SK-N-MC (cell line): Measurements from ENCODE around the gene CENPT.
"Not testable (repeated sequence)": the region's sequence is repeated elsewhere in the genome, so short reads cannot be mapped to it uniquely, and the experiment has no call there.

Source experiments
- DNase-seq: peaks from one replicate; pipeline ENCODE4 v3.0.0-alpha.2; 2011; ENCODE audit warnings: low read depth, low spot score
- H3K27ac ChIP-seq: fragments of 200-600 bp; sonication (generic); 2 replicates; pipeline ENCODE4 v1.5.1; 2016; ENCODE audit warnings: mixed run types
- H3K36me3 ChIP-seq: fragments of 200-600 bp; sonication (generic); 2 replicates; pipeline ENCODE4 v1.6.1; 2017; ENCODE audit warnings: antibody characterized with exemption, low read length, mixed read lengths; ENCODE audit not compliant: insufficient read depth
- H3K4me3 ChIP-seq: fragments of 200-600 bp; sonication (generic); 2 replicates; pipeline ENCODE4 v1.5.1; 2016
- H3K9ac ChIP-seq: fragments of 200-600 bp; sonication (generic); 2 replicates; pipeline ENCODE4 v1.8.0; 2017; ENCODE audit warnings: mixed run types, mixed read lengths; ENCODE audit not compliant: insufficient read length
- H3K9me3 ChIP-seq: fragments of 200-600 bp; sonication (generic); 2 replicates; pipeline ENCODE4 v1.6.1; 2017; ENCODE audit warnings: low read depth, mild to moderate bottlenecking, antibody characterized with exemption, low read length, moderate library complexity, mixed read lengths
- EZH2 ChIP-seq: fragments of 200-600 bp; sonication (generic); IDR thresholded peaks from one replicate; pipeline ENCODE4 v1.6.1; 2017; ENCODE audit warnings: antibody characterized with exemption
- FOXP2 ChIP-seq: optimal IDR thresholded peaks from 2 replicates; pipeline ENCODE3; 2011; ENCODE audit warnings: mild to moderate bottlenecking, moderate library complexity; ENCODE audit not compliant: insufficient read depth; ENCODE audit errors: extremely low read length, control extremely low read depth
- POLR2AphosphoS5 ChIP-seq: IDR thresholded peaks from 2 replicates; pipeline ENCODE4 v1.6.1; 2012; ENCODE audit warnings: mild to moderate bottlenecking, low read depth, low read length, borderline replicate concordance

Gene CENPT

GRCh38 chr16:67841198-67841815 is 6.2 kb downstream of the CENPT start:
- TF ChIP-seq EZH2 (no peak), FOXP2 (no peak), POLR2AphosphoS5 (no peak)
- peak overlapping the region; percentile 90 for H3K4me3 ChIP-seq
- H3K9ac ChIP-seq: peak overlapping the region; percentile 57
- H3K27ac ChIP-seq: peak overlapping the region; percentile 98
- no peak for DNase-seq
- no peaks in the 10 kb centered on the region for H3K36me3 ChIP-seq
- H3K9me3 ChIP-seq: no peaks in the 10 kb centered on the region

GRCh38 chr16:67837811-67838210 is 9.7 kb downstream of the CENPT start:
- no peak for DNase-seq
- Histone ChIP-seq H3K9ac (no peak overlapping the region), H3K36me3 (no peaks in the 10 kb centered on the region), H3K9me3 (no peaks in the 10 kb centered on the region), H3K4me3 (no peak overlapping the region), H3K27ac (no peak overlapping the region)
- TF ChIP-seq POLR2AphosphoS5 (no peak), FOXP2 (no peak), EZH2 (no peak)

GRCh38 chr16:67837190-67837589 is 10.3 kb downstream of the CENPT start:
- not testable (repeated sequence) for H3K4me3 ChIP-seq, H3K27ac ChIP-seq, H3K36me3 ChIP-seq, H3K9ac ChIP-seq, DNase-seq, H3K9me3 ChIP-seq

GRCh38 chr16:67834242-67834614 is 13.3 kb downstream of the CENPT start:
- no peak overlapping the region for H3K9ac ChIP-seq
- peak overlapping the region; percentile 81 for H3K4me3 ChIP-seq
- no peak for DNase-seq
- no peaks in the 10 kb centered on the region for H3K9me3 ChIP-seq
- no peak overlapping the region for H3K27ac ChIP-seq
- H3K36me3 ChIP-seq: no peaks in the 10 kb centered on the region
- TF ChIP-seq POLR2AphosphoS5 (no peak), EZH2 (no peak), FOXP2 (no peak)

- Histone ChIP-seq H3K4me3 (peak overlapping the region; percentile 81), H3K27ac (no peak overlapping the region), H3K9me3 (no peaks in the 10 kb centered on the region), H3K9ac (peak overlapping the region; percentile 80), H3K36me3 (no peaks in the 10 kb centered on the region)
- TF ChIP-seq FOXP2 (no peak), POLR2AphosphoS5 (peak; percentile 71)
- DNase-seq: no peak
Measured at GRCh38 chr16:67833415-67834241, 13.9 kb downstream of the CENPT start.

- no peak for DNase-seq
- TF ChIP-seq FOXP2 (no peak), POLR2AphosphoS5 (no peak), EZH2 (no peak)
- peak overlapping the region; percentile 80 for H3K9ac ChIP-seq
- H3K27ac ChIP-seq: no peak overlapping the region
- H3K36me3 ChIP-seq: no peaks in the 10 kb centered on the region
- peak overlapping the region; percentile 81 for H3K4me3 ChIP-seq
- H3K9me3 ChIP-seq: no peaks in the 10 kb centered on the region
Measured at GRCh38 chr16:67833030-67833414, 14.5 kb downstream of the CENPT start.

GRCh38 chr16:67828651-67829050 is 18.8 kb downstream of the CENPT start:
- no peaks in the 10 kb centered on the region for H3K36me3 ChIP-seq
- no peak overlapping the region for H3K27ac ChIP-seq
- TF ChIP-seq POLR2AphosphoS5 (no peak), FOXP2 (no peak), EZH2 (no peak)
- H3K9ac ChIP-seq: no peak overlapping the region
- H3K4me3 ChIP-seq: no peak overlapping the region
- H3K9me3 ChIP-seq: no peaks in the 10 kb centered on the region
- DNase-seq: no peak

- no peaks in the 10 kb centered on the region for H3K9me3 ChIP-seq
- H3K27ac ChIP-seq: no peak overlapping the region
- H3K36me3 ChIP-seq: no peaks in the 10 kb centered on the region
Measured at GRCh38 chr16:67825906-67826305, 21.6 kb downstream of the CENPT start.

GRCh38 chr16:67825119-67825518 is 22.4 kb downstream of the CENPT start:
- TF ChIP-seq EZH2 (no peak), POLR2AphosphoS5 (no peak), FOXP2 (no peak)
- no peak overlapping the region for H3K9ac ChIP-seq
- H3K36me3 ChIP-seq: no peaks in the 10 kb centered on the region
- no peak overlapping the region for H3K27ac ChIP-seq
- H3K4me3 ChIP-seq: no peak overlapping the region
- H3K9me3 ChIP-seq: no peaks in the 10 kb centered on the region
- DNase-seq: no peak

More at GRCh38 chr16:67825906-67826305, 21.6 kb downstream of the CENPT start:
- Histone ChIP-seq H3K9ac (no peak overlapping the region), H3K4me3 (no peak overlapping the region)
- DNase-seq: no peak
- no peak for TF ChIP-seq EZH2
- TF ChIP-seq POLR2AphosphoS5: no peak
- no peak for TF ChIP-seq FOXP2
